Epithelial cell of esophagus (primary cell): ENCODE data around the gene OSBPL7.

Experiments used
- DNase-seq: peaks from one replicate; pipeline ENCODE4 v3.0.0; 2010; ENCODE audit warnings: low read depth
- H3K4me3 ChIP-seq: 2 replicates; pipeline ENCODE4 v1.5.1; 2011; ENCODE audit warnings: mild to moderate bottlenecking, low read length, control low read depth
- CTCF ChIP-seq: IDR thresholded peaks from 2 replicates; pipeline ENCODE4 v1.5.1; 2011; ENCODE audit warnings: low read depth, mild to moderate bottlenecking, low read length, control low read depth, inconsistent platforms; ENCODE audit not compliant: insufficient read depth; ENCODE audit errors: missing control alignments

The OSBPL7 gene

GRCh38 chr17:47816111-47816735 is 5.4 kb downstream of the OSBPL7 start:
- DNase-seq: no peak
- H3K4me3 ChIP-seq: no peak overlapping the region
- TF ChIP-seq CTCF: no peak

GRCh38 chr17:47815106-47815918 is 6.3 kb downstream of the OSBPL7 start:
- no peak for DNase-seq
- no peak for TF ChIP-seq CTCF
- H3K4me3 ChIP-seq: no peak overlapping the region

GRCh38 chr17:47813512-47814031 is 8.0 kb downstream of the OSBPL7 start:
- H3K4me3 ChIP-seq: no peak overlapping the region
- no peak for TF ChIP-seq CTCF
- no peak for DNase-seq

GRCh38 chr17:47813077-47813476 is 8.5 kb downstream of the OSBPL7 start:
- no peak for TF ChIP-seq CTCF
- H3K4me3 ChIP-seq: no peak overlapping the region
- DNase-seq: no peak

- no peak for DNase-seq
- no peak overlapping the region for H3K4me3 ChIP-seq
- TF ChIP-seq CTCF: no peak
These were observed 9.3 kb downstream of the OSBPL7 start for GRCh38 chr17:47812146-47812920.

GRCh38 chr17:47811709-47812108 is 9.9 kb downstream of the OSBPL7 start:
- no peak for DNase-seq
- H3K4me3 ChIP-seq: no peak overlapping the region
- no peak for TF ChIP-seq CTCF
